ENCODE measurements around the gene WDR36.

WDR36 gene

GRCh38 chr5:111092062-111092853 lies at the start of gene WDR36:
WDR36 (plus strand) TSS chr5:111092348; CDS start chr5:111092457, 109 bp downstream.
- DNase-seq (ENCODE audit: low spot score) = peak; percentile 93

GRCh38 chr5:111043712-111044506 lies 48.2 kb upstream of the WDR36 start:
- DNase-seq (ENCODE audit: low spot score) = no peak

- DNase-seq (ENCODE audit: low spot score) = no peak
Observed at GRCh38 chr5:111058064-111058463, 34.1 kb upstream of the WDR36 start.

GRCh38 chr5:111060169-111060568 lies 32.0 kb upstream of the WDR36 start:
- no peak for DNase-seq (ENCODE audit: low spot score)

GRCh38 chr5:111061618-111062017 lies 30.5 kb upstream of the WDR36 start:
- no peak for DNase-seq (ENCODE audit: low spot score)

- DNase-seq (ENCODE audit: low spot score) = peak; percentile 11
Observed at GRCh38 chr5:111063709-111064322, 28.3 kb upstream of the WDR36 start.

GRCh38 chr5:111066261-111066938 lies 25.7 kb upstream of the WDR36 start:
- no peak for DNase-seq (ENCODE audit: low spot score)

GRCh38 chr5:111068213-111068612 lies 23.9 kb upstream of the WDR36 start:
- no peak for DNase-seq (ENCODE audit: low spot score)

- DNase-seq (ENCODE audit: low spot score) = no peak
Observed at GRCh38 chr5:111069839-111070238, 22.3 kb upstream of the WDR36 start.

GRCh38 chr5:111070272-111071134 lies 21.6 kb upstream of the WDR36 start:
- no peak for DNase-seq (ENCODE audit: low spot score)

- no peak for DNase-seq (ENCODE audit: low spot score)
Observed at GRCh38 chr5:111071413-111071812, 20.7 kb upstream of the WDR36 start, which contains the start of gene TSLP. TSLP (plus strand) TSS chr5:111071713; CDS start chr5:111071891, 178 bp downstream.

GRCh38 chr5:111072949-111073682 lies 19.0 kb upstream of the WDR36 start:
- DNase-seq (ENCODE audit: low spot score) = peak; percentile 46

GRCh38 chr5:111074244-111074643 lies 17.9 kb upstream of the WDR36 start:
- no peak for DNase-seq (ENCODE audit: low spot score)

GRCh38 chr5:111075520-111075919 lies 16.6 kb upstream of the WDR36 start:
- no peak for DNase-seq (ENCODE audit: low spot score)

GRCh38 chr5:111076091-111076490 lies 16.1 kb upstream of the WDR36 start:
- no peak for DNase-seq (ENCODE audit: low spot score)

GRCh38 chr5:111077678-111078077 lies 14.5 kb upstream of the WDR36 start:
- DNase-seq (ENCODE audit: low spot score) = no peak

GRCh38 chr5:111079846-111080245 lies 12.3 kb upstream of the WDR36 start:
- no peak for DNase-seq (ENCODE audit: low spot score)

GRCh38 chr5:111083323-111083722 lies 8.8 kb upstream of the WDR36 start:
- no peak for DNase-seq (ENCODE audit: low spot score)

- no peak for DNase-seq (ENCODE audit: low spot score)
Observed at GRCh38 chr5:111095982-111096381, 3.8 kb downstream of the WDR36 start.

- no peak for DNase-seq (ENCODE audit: low spot score)
Observed at GRCh38 chr5:111099058-111099778, 7.1 kb downstream of the WDR36 start.

Data from activated CD4-positive, alpha-beta T cell treated with anti-CD3 and anti-CD28 coated beads, Interleukin-2, Interleukin-4, amounts not matched to agents 100 ng/mL and 50 ng/mL, durations not matched to agents 16 hours and 8 hours (primary cell).